Non-pigmented ciliary epithelial cell (primary cell): Measurements from ENCODE around the gene WLS.
"Not testable (repeated sequence)": the region's sequence is repeated elsewhere in the genome, so short reads cannot be mapped to it uniquely, and the experiment has no call there.

ENCODE experiments used
- DNase-seq: peaks from one replicate; pipeline ENCODE4 v3.0.0-alpha.2; 2010; ENCODE audit warnings: low read depth

Gene WLS

DNA sequence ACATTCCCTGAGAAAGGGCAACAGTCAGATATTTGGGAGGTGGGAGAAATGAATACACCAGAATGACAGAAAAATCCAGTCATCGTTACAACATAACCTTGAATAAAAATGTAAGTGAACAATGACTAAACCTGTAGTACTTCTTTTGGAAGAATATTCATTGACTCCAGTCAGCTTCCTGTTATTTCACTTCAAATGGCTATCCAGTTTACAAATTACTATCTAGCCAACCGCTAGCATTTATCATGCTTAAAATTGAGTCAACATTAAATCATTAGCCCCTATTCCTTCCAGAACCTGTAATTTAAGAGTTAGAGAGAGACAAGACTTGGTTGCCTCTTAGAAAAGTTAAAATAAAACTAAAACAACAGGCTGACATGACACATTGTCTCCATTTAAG is 33.6 kb downstream of the WLS start:
- DNase-seq, result no peak

DNA sequence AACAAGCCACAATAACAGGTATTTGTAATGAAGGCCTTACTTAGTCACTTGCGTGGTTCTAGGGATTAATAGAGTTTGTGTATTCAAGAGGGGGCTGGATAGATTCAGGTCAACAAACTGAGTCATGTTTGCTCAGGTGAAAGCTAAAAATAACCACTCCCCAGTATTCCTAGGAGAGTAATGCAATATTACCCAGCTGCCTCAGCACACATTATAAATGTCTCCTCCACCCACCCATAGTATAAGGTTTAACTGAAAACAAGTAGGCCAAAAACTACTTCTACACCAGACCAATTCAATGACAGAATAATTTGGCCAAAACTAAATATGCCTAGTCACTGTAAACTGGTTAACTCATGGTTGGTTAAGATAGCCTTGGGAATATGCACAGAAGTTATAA is 34.4 kb downstream of the WLS start:
- no peak for DNase-seq

DNA sequence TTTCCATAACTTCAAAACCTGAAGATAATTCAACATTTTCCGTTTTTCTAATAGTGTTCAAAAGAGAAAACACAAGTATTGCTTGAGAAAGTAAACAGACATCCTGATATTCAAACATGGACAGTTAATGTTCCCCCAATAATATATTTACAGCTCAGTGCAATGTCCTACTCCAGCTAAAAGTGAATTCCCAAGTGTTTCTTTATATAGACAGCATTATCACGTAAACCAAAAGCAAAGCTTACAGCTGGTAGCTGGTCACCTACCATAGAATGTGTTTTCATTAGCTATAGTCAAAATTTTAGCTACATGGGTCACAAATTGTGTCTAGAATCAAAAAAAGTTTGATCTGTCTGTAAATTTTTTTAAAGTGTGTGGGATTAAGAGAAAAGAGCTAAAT is 34.9 kb downstream of the WLS start:
- no peak for DNase-seq

DNA sequence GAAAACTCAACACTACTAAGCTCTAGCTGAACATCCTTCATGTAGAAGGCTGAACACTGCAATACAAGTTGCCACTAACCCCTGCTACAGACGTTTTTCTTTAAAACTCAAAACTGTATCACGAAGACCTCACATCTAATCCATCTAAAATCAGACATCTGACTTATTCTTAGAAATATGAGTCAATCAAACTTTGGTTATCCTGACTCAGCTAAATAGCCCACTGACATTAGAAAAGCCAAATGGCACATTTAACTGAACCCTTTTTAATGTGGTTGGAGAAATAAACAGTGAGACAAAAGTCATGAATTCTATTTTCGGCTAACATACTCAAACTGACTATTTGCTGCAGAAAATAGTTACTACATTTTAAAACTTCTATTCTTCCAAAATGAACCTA is 35.6 kb downstream of the WLS start:
- no peak for DNase-seq

DNA sequence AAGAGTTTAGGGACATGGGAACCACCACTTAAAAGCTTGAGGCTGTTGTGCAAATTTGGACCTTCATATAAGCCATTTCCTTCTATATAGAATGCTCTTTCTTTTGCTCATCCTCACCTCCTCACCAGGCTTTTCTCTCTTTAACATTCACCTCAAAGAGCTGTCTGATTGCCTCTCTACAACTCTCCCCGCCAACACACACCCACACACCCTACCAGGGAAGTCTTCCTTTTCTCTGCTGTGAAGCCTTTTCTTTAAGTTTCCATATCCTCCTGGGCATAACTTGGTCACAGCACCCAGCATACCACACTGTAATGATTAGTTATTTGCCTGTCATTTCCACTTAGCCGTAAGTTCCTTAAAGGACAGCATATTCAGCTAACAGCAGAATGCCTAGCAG is 40.6 kb downstream of the WLS start:
- no peak for DNase-seq

DNA sequence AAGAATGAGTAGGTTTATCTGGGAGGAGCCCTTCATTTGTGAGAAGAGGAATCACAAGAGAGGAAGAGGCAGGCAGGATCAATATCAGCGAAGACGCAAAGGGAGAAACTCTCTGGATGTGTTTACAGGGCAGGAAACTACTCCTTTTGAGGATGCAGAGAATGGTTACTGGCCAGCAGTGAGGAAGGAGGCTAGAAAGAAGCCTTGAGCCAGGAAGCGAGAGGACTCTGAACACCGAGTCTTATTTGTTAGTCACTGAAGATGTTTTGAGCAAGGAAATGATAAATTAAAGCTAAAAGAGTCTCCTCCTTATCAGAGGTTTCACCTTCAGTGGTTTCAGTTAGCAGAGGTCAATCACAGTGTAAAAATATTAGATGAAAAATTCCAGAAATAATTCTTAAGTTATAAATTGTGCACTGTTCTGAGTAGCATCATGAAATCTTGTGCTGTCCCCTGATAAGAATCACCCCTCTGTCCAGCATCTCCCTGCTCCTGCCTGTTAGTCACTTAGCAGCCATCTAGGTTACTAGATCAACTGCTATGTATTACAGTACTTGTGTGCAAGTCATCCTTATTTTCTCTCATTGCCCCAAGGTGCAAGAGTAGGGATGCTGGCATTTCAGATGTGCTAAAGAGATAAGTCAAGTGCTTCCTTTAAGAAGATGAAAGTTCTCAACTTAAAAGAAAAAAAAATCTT is 43.5 kb downstream of the WLS start:
- DNase-seq, result no peak

DNA sequence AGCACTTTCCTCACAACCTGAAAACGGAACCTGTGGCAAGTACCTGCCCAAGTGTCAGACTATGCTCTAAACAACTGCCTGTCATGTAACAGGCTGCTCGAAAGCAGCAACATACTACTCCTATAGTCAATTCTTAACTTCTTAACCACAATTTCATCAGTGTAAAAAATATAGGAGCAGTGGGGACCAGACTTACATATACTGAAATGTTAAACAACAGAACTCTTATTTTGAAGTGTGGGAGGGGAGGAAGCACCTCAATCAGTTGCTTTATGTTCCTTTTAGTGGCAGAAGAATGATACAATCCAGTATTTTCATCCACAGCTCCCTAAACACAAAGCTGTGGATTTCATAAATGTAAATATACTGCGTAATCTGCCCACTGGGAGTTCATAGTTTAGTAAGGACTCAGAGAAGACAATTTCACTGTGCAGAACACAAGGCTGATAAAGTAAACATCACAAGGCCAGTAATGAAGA is 44.2 kb downstream of the WLS start:
- no peak for DNase-seq

DNA sequence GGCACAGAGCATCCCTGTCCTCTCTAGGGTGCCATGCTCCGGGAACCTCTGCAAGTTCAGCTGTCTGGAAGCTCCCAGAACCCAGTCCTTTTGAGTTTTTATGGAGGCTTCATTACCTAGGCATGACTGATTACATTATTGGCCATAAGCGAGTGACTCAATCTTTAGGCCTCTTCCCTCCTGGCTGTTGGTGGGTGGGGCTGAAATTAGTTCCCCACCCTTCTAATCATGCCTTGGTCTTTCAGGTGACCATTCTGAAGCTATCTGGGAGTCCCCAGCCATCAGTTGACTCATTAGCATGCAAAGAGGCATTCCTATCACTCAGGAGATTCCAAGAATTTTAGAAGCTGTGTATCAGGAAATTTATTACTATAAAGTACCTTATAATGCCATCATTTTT is 46.6 kb downstream of the WLS start:
- DNase-seq, result no peak

DNA sequence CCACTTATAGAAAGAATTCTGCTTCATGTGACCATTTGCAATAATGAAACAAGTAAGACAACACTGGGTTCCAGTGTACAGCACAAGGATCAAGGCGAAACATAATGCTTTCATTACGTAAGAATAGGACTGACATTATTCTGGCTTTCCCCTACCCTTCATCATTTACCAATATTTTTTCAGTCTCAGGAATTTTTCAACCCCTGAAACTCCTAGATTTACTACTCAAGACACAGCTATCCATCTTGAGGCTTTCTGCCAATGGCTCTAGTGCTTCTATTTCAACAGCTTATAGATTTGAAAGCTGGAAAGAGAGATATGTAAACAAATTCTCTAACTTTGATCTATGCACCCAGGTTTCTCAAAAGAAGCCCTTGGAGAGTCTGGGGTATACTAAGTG is 48.4 kb downstream of the WLS start:
- DNase-seq, result no peak

DNA sequence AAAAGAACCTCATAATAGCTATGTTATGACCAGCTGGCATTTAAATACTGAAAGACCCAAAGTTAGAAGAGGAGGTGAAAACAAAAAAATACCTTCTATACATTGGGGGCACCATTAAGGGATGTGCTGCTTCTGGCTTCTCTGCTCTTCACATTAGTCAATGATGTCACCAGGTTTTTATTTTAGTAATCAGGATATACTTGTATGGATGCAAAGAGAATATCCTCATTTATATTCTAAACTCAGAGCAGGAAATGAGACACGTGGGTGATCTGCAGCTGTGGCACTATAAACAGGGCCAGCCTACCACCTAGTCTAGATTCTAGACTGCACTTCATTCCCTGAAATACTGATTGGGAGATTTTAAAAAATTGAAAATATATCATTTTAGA is 51.2 kb downstream of the WLS start:
- DNase-seq, result no peak

DNA sequence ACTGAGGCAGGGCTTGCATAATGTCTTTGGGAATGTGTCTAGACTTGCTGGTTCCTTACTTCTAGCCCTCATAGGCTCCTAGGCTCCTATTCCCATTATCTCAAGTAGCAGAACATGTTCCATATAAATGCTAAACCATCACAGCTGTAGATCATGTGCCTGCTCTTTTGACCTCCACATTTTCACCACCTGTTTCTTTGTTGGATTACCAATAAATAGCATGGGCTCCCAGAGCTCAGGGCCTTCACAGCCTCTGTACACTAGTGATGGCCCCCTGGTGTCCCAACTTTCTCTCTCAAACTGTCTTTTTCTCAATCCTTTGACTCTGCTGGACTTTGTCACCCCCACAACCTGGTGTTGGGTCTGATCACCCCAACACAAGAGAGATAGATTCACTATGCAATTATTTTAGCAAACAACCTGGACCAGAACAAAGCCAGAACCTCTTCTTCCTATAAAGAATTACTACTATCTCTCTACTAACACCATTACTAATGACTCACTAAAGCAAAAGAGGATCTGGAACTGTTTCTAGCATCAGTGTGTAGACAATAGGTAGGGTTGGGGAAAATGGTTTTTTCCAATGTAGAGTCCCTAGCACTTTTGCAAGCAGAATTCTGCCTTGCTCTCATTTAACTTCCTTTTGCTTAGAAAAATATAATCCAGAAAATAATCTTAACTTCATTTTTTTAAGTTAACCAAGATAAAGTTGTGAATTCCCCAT is 51.7 kb downstream of the WLS start:
- no peak for DNase-seq

DNA sequence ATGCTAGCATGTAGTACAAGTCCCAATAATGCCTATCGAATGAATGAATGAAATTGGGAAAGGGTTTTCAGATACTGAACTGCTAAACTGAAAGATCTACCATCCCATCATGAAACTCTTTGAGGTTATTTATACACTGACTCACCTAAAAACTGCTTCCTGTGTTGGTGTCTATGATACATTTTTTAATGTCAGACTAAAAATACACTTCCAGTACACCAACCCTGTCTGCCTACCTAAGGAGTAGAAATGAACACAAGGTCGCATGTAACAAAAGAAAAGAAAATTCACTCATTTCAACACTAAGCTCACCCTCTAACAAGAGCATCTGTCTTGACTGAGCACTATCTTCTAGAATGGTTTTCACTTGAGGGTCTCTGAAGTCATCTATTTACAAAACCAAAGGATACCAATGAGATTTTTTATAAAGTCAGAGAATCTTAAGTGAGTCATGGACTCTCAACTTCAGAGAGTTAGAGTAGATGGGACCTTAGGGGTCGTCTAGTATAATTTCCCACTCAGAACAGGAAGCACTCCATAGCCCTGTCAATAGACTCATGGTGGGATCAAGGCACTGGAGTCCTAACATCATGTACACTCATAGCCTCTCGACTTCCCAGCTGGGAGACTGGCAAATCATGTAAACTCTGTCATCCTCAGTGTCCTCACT is 53.4 kb downstream of the WLS start:
- DNase-seq, result no peak

DNA sequence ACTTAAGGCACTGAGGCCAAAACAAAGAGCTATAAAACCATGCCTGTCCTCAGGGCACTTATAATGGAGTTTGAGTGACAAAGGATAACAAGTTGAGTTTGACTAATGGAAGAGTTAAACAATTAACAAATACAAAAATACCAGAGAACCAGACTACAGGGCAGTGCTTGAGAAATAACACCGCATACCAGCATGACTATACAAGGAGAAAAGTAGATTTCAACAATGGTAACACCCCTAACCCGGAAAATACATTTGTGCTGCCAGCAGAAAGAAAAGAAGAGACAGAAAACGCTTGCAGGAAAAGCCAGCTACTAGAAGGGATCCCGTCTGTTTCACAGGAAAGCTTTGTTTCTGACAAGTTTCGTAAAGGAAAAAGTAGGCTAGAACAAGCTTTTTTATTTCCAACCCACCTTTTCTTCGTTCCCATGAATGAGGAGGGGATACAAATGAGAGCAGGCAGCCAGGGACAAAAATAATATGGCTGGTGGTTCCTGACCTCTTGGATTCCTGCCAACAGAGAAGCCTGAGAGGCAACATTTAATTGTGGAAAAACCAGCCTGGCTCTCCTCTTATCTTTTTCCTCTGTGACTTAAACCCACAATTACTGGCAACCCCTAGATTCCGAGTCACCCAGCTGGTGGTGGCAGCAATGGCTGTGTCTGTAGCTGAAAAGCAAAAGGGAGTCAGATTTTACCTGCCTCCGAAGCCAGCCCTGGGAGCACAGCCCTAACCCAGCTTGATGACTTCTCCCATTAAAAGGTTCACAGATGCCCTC is 56.5 kb downstream of the WLS start:
- no peak for DNase-seq

DNA sequence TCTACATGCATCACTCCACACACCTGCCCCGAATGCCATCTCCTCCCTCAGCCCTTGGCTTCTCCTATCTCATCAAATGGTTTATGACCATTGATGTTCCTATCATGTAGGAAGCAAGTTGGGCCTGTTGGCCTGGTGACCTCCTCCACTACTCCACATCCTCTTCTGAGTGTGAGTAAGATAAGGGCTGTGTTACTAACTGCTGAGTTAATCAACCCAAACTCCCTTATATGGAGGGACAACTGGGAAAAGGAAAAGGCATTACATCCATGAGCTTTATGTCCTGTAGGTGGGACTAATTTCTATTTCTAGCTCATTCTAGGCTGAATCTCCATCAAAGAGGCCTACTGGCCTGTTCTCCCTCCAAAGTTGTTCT is 57.6 kb downstream of the WLS start:
- no peak for DNase-seq

DNA sequence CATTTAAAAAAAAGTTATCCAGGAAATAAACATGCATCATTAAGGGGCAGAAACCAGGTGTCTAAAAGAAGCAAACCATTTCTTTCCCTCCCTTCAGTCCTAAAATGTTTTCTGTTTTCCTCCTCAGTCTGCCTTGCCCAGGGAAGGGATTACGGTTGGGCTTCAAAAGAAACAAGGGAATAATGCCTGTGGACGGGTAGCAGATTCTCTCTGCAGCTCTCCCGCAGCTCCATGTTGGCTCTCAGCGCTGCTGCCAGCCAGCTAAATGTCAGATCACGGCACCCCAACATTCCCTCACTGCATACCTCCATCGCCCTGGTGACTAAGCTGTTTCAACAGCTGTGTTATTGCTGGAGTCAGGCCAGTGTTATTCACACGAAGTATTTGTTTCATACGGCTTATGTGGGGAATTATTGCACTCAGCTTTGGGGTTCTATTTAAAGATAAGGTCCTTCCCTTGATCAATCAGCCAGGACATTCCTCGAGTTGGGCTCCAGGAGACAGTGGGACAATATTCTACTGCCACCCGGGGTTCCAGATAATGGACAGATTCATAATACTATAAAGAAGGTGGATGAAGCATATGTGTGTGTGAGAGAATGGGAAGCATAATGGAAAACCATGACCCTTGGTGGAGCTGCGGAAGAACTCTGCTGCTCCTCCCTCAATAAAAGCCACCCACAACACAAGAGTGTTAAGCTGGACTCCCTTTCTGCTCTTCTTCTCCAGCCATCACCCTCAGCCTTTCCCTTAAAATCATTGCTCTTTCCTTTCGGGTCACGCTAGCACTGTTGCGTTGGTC is 58.2 kb downstream of the WLS start:
- peak; percentile 89 for DNase-seq

DNA sequence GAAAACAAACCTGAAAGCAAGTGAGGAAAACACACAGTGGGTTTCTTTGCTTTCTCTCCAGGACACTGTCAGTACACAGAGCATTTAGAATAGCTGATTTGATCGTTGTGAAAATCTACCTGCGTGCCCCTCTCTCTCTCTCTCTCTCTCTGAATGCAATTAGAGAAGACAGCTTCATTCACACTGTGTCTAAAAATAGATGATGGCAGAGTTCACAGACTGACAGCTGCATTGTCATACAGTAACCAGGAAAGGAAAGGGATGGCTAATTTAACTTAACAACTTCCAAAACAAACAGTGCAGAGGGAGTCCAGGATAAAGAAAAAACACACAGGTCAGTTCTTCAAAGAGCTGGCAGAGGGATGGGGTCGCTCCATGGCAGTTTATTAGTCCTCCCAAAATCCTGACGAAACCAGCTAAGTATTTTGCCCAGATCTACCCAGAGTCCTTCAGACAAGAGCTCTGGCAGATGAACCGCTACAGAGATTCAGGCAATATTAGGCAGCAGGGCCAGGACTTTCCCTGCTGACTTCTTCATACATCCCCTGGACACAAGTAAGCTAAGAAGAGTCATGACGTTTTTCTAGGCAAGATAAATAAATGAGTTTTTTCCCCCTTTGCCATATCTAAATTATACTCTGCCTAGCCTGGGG is 58.9 kb downstream of the WLS start:
- DNase-seq, result no peak

DNA sequence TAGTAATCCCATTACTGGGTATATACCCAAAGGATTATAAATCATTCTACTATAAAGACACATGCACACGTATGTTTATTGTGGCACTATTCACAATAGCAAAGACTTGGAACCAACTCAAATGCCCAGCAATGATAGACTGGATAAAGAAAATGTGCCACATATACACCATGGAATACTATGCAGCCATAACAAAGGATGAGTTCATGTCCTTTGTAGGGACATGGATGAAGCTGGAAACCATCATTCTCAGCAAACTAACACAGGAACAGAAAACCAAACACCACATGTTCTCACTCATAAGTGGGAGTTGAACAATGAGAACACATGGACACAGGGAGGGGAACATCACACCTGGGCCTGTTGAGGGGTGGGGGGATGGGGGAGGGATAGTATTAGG is 60.5 kb downstream of the WLS start:
- DNase-seq, result not testable (repeated sequence)

DNA sequence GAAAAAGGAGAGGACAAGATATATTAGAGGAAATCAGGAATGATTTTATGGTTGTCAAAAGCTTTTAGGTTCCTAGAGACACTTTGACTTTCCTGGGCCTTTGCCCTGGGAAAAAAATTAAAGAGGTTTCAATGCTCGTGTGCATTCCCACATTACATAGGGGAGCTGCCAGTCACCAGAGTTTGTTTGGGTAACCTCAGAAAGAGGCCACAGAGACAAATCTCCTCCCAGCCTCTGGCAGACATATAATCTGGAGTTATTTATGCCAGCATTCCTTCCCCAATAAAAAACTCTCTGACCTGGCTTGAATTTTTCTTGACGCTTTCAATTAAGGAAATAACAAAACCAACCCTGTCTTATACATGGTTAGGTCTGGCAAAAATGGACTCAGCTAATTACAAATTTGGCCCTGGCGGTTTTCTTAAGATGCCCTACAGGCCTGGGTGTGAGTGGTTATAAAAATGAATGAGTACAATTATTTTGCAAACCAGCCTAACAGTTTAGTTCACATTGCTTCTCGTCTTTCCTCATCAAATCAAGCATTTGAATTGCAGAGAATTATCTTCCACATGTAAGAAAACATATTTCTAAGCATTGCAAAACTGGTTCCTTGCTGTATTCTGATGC is 63.7 kb downstream of the WLS start:
- DNase-seq, result no peak

DNA sequence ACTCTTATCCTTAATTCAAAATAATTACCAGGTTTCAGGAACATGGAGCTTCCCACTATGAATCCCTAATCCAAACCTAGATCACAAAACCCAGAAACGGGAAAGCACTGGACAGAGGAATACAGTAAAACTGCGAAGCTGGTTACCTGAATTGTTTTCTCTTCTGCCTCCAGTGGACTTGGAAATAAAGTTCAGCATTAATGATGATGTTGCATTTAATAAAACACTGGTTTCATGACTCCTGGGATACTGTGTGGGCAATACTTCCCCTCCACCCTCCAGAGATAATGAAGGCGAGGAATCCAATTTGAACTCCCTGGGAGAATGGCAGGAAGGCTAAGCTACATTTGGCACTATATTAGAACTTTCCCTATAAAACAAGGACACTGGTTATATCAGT is 65.1 kb downstream of the WLS start:
- no peak for DNase-seq

DNA sequence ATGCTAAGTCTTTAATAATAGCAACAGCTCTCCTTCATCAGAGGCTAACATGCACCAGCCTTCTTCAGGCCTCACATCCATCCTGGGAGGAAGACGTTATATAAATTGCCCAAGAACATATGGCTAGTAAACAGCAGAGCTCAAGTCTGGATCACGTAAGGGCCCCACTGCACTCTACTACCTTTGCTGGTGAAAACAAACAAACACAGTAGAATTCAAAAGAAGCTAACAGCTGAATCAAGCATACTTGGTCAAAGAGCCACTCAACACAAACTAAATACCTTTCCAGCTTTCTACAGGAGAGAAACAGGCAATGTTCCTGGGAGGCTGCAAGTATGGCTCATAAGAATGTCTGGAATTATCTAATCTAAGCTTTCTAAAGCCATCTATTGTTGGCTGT is 66.0 kb downstream of the WLS start:
- DNase-seq, result no peak

DNA sequence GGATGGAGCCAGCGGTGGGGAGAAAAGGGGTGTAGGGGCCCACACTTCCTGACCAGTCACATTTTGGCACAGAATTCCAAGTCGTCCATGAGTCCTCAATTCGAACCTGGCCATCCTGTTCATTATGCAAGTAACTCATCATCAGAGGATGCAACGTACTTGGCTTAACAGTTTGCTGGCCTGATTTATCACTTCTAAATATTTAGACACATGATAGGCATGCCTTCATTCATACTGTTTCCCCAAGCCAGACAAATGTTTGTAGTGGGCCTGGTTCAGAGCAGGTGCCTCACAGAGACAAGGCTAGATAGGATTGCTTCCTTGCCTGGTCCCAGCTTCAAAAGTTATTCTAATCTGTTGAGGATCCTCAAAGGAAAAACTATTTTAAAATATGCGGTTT is 66.7 kb downstream of the WLS start:
- no peak for DNase-seq
